ENCODE results near the gene THPO.

- TF ChIP-seq EP300 (IDR thresholded peaks at IDR 0.05) (no peak), CTCF (IDR thresholded peaks at IDR 0.05) (no peak), POLR2AphosphoS5 (IDR thresholded peaks at IDR 0.05) (no peak), POLR2A (IDR thresholded peaks at IDR 0.05) (no peak)
Observed at GRCh38 chr3:184325269-184325668, 52.7 kb downstream of the THPO start.
